Measurements from ENCODE around the gene NUP85.
"Not testable (repeated sequence)": the region's sequence is repeated elsewhere in the genome, so short reads cannot be mapped to it uniquely, and the experiment has no call there.

NUP85 gene

GRCh38 chr17:75182569-75183436 is 22.7 kb upstream of the NUP85 start, which contains the start of gene SUMO2:
Gene SUMO2, minus strand, starts transcription at chr17:75182959. Its CDS starts 125 bp downstream, at chr17:75182834.
- DNase-seq, result peak; percentile 98
- Mint-ChIP-seq H3K36me3 (ENCODE audit: low read depth) (peaks cover 43% of the 10 kb centered on the region), H3K4me3 (peak within 1 kb of the TSS; percentile 95), H3K4me1 (ENCODE audit: low read depth) (peaks cover 41% of the 10 kb centered on the region), H3K27me3 (no peaks in the 10 kb centered on the region), H3K9me3 (no peaks in the 10 kb centered on the region), H3K27ac (peak within 1 kb of the TSS; percentile 96)

GRCh38 chr17:75183999-75184884 is 21.2 kb upstream of the NUP85 start:
- Mint-ChIP-seq H3K9me3 (no peaks in the 10 kb centered on the region), H3K27me3 (no peaks in the 10 kb centered on the region), H3K36me3 (ENCODE audit: low read depth) (peaks cover 28% of the 10 kb centered on the region), H3K27ac (peak overlapping the region; percentile 96), H3K4me1 (ENCODE audit: low read depth) (peaks cover 41% of the 10 kb centered on the region), H3K4me3 (peak overlapping the region; percentile 77)
- DNase-seq, result no peak

- Mint-ChIP-seq H3K4me1 (ENCODE audit: low read depth) (peaks cover 24% of the 10 kb centered on the region), H3K9me3 (no peaks in the 10 kb centered on the region), H3K27ac (peak overlapping the region; percentile 81), H3K27me3 (no peaks in the 10 kb centered on the region), H3K4me3 (no peak overlapping the region), H3K36me3 (ENCODE audit: low read depth) (no peaks in the 10 kb centered on the region)
- DNase-seq, result no peak
These were observed 16.9 kb upstream of the NUP85 start for GRCh38 chr17:75188614-75189013.

GRCh38 chr17:75191584-75191983 is 13.9 kb upstream of the NUP85 start:
- H3K4me1 Mint-ChIP-seq (ENCODE audit: low read depth), result peaks cover 14% of the 10 kb centered on the region
- H3K4me3 Mint-ChIP-seq, result no peak overlapping the region
- no peaks in the 10 kb centered on the region for H3K36me3 Mint-ChIP-seq (ENCODE audit: low read depth)
- H3K9me3 Mint-ChIP-seq, result no peaks in the 10 kb centered on the region
- no peak for DNase-seq
- H3K27ac Mint-ChIP-seq, result no peak overlapping the region
- H3K27me3 Mint-ChIP-seq, result no peaks in the 10 kb centered on the region

GRCh38 chr17:75194879-75195278 is 10.6 kb upstream of the NUP85 start:
- H3K27me3 Mint-ChIP-seq, result no peaks in the 10 kb centered on the region
- no peak overlapping the region for H3K4me3 Mint-ChIP-seq
- DNase-seq, result no peak
- H3K4me1 Mint-ChIP-seq (ENCODE audit: low read depth), result no peaks in the 10 kb centered on the region
- H3K9me3 Mint-ChIP-seq, result no peaks in the 10 kb centered on the region
- no peak overlapping the region for H3K27ac Mint-ChIP-seq
- no peaks in the 10 kb centered on the region for H3K36me3 Mint-ChIP-seq (ENCODE audit: low read depth)

- Mint-ChIP-seq H3K4me1 (ENCODE audit: low read depth) (peaks cover 13% of the 10 kb centered on the region), H3K4me3 (no peak overlapping the region), H3K9me3 (no peaks in the 10 kb centered on the region), H3K36me3 (ENCODE audit: low read depth) (peaks cover 2% of the 10 kb centered on the region), H3K27ac (no peak overlapping the region), H3K27me3 (no peaks in the 10 kb centered on the region)
- no peak for DNase-seq
These were observed 5.4 kb upstream of the NUP85 start for GRCh38 chr17:75199886-75200618.

GRCh38 chr17:75205793-75206163 is 299 bp downstream of the NUP85 start:
- no peaks in the 10 kb centered on the region for H3K9me3 Mint-ChIP-seq
- no peaks in the 10 kb centered on the region for H3K27me3 Mint-ChIP-seq
- no peak for DNase-seq
- peaks cover 48% of the 10 kb centered on the region for H3K36me3 Mint-ChIP-seq (ENCODE audit: low read depth)
- peak overlapping the region; percentile 100 for H3K27ac Mint-ChIP-seq
- peaks cover 32% of the 10 kb centered on the region for H3K4me1 Mint-ChIP-seq (ENCODE audit: low read depth)
- H3K4me3 Mint-ChIP-seq, result peak overlapping the region; percentile 97

- not testable (repeated sequence) for H3K9me3 Mint-ChIP-seq, DNase-seq, H3K27me3 Mint-ChIP-seq
- peaks cover 61% of the 10 kb centered on the region for H3K36me3 Mint-ChIP-seq (ENCODE audit: low read depth)
- H3K4me1 Mint-ChIP-seq (ENCODE audit: low read depth), result peaks cover 28% of the 10 kb centered on the region
- H3K27ac Mint-ChIP-seq, result peak overlapping the region; percentile 100
- H3K4me3 Mint-ChIP-seq, result peak overlapping the region; percentile 97
These were observed 1.6 kb downstream of the NUP85 start for GRCh38 chr17:75207050-75207407.

GRCh38 chr17:75207760-75208159 is 2.3 kb downstream of the NUP85 start:
- DNase-seq, result no peak
- Mint-ChIP-seq H3K4me1 (ENCODE audit: low read depth) (peaks cover 28% of the 10 kb centered on the region), H3K27ac (peak overlapping the region; percentile 76), H3K36me3 (ENCODE audit: low read depth) (peaks cover 68% of the 10 kb centered on the region), H3K9me3 (no peaks in the 10 kb centered on the region), H3K27me3 (no peaks in the 10 kb centered on the region), H3K4me3 (peak overlapping the region; percentile 97)

- no peaks in the 10 kb centered on the region for H3K27me3 Mint-ChIP-seq
- H3K36me3 Mint-ChIP-seq (ENCODE audit: low read depth), result peaks cover 72% of the 10 kb centered on the region
- peak overlapping the region; percentile 97 for H3K4me3 Mint-ChIP-seq
- H3K9me3 Mint-ChIP-seq, result no peaks in the 10 kb centered on the region
- H3K4me1 Mint-ChIP-seq (ENCODE audit: low read depth), result peaks cover 28% of the 10 kb centered on the region
- peak overlapping the region; percentile 76 for H3K27ac Mint-ChIP-seq
- DNase-seq, result no peak
These were observed 2.7 kb downstream of the NUP85 start for GRCh38 chr17:75208161-75208560.

GRCh38 chr17:75209061-75209460 is 3.6 kb downstream of the NUP85 start:
- peaks cover 81% of the 10 kb centered on the region for H3K36me3 Mint-ChIP-seq (ENCODE audit: low read depth)
- DNase-seq, result no peak
- no peak overlapping the region for H3K4me3 Mint-ChIP-seq
- peaks cover 24% of the 10 kb centered on the region for H3K4me1 Mint-ChIP-seq (ENCODE audit: low read depth)
- H3K9me3 Mint-ChIP-seq, result no peaks in the 10 kb centered on the region
- peak overlapping the region; percentile 47 for H3K27ac Mint-ChIP-seq
- H3K27me3 Mint-ChIP-seq, result no peaks in the 10 kb centered on the region

GRCh38 chr17:75218131-75218530 is 12.7 kb downstream of the NUP85 start:
- Mint-ChIP-seq H3K36me3 (ENCODE audit: low read depth) (peaks cover 89% of the 10 kb centered on the region), H3K4me1 (ENCODE audit: low read depth) (no peaks in the 10 kb centered on the region)

GRCh38 chr17:75219815-75220214 is 14.3 kb downstream of the NUP85 start:
- Mint-ChIP-seq H3K36me3 (ENCODE audit: low read depth) (peaks cover 84% of the 10 kb centered on the region), H3K9me3 (no peaks in the 10 kb centered on the region), H3K4me1 (ENCODE audit: low read depth) (peaks cover 4% of the 10 kb centered on the region), H3K27me3 (no peaks in the 10 kb centered on the region), H3K27ac (peak overlapping the region; percentile 14), H3K4me3 (no peak overlapping the region)
- DNase-seq, result no peak

More at GRCh38 chr17:75218131-75218530, 12.7 kb downstream of the NUP85 start:
- no peak for DNase-seq
- H3K27me3 Mint-ChIP-seq, result no peaks in the 10 kb centered on the region
- H3K9me3 Mint-ChIP-seq, result no peaks in the 10 kb centered on the region
- H3K4me3 Mint-ChIP-seq, result no peak overlapping the region
- H3K27ac Mint-ChIP-seq, result no peak overlapping the region

- Mint-ChIP-seq H3K36me3 (ENCODE audit: low read depth) (peaks cover 86% of the 10 kb centered on the region), H3K27me3 (no peaks in the 10 kb centered on the region), H3K4me3 (no peak overlapping the region), H3K9me3 (no peaks in the 10 kb centered on the region), H3K4me1 (ENCODE audit: low read depth) (peaks cover 12% of the 10 kb centered on the region), H3K27ac (peak overlapping the region; percentile 79)
- no peak for DNase-seq
These were observed 19.5 kb downstream of the NUP85 start for GRCh38 chr17:75225016-75225415.

Data from activated T-cell treated with anti-CD3 and anti-CD28 coated beads, Interleukin-2, amount 50 U/mL, for 24 hours (primary cell).